Stimulated activated CD8-positive, alpha-beta memory T cell treated with anti-CD3 and anti-CD28 coated beads, Interleukin-15, amount 100 ng/mL, for 1 hour (primary cell): Measurements from ENCODE around the gene NEURL4.
"Not testable (repeated sequence)": the region's sequence is repeated elsewhere in the genome, so short reads cannot be mapped to it uniquely, and the experiment has no call there.

Experiments
- DNase-seq: peaks from one replicate; pipeline ENCODE4 v3.0.0-alpha.2; 2020; ENCODE audit warnings: low read depth

NEURL4 gene

GRCh38 chr17:7347630-7348477 lies 18.7 kb upstream of the NEURL4 start:
- no peak for DNase-seq

- DNase-seq, result no peak
These were observed 17.9 kb upstream of the NEURL4 start for GRCh38 chr17:7346761-7347614.

GRCh38 chr17:7343250-7343649 lies 14.1 kb upstream of the NEURL4 start:
- DNase-seq, result no peak

DNA sequence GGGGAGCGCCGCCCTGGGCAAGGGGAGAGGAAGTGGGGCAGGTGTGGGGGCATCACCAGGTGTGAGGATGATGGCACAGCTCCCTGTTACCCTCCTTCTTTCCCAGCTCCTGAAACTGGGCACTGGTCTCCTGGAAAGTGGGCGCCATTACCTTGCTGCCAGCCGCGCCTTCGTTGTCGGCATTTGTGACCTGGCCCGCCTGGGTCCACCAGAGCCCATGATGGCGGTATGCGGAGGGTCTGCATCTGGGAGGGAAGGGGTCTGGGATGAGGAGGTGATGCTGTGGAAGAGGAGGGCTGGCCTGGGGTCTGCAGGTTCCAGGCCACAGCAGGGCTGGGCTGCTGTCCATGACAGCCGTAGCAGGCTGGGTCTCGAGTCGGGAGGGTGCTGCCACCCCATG lies 12.7 kb upstream of the NEURL4 start:
- DNase-seq, result no peak

DNA sequence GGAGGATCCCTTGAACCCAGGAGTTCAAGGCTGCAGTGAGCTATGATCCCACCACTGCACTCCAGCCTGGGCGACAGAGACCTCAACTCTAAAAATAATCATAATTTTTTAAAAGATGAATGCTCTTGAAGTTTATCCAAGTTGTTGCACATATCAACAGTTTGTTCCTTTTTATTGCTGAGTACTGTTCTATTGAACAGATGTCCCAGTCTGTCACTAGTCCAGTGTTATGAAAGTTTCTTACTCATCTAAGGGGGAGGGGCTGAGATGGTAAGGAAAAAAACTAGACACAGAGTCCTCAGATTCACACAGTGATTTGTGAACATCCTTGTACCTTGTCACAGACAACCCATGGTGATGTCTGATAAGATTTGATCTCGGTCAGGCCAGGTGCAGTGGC lies 11.0 kb upstream of the NEURL4 start:
- no peak for DNase-seq

- DNase-seq, result not testable (repeated sequence)
These were observed 8.5 kb upstream of the NEURL4 start for GRCh38 chr17:7337600-7337999.

GRCh38 chr17:7336240-7337175 lies 7.4 kb upstream of the NEURL4 start, which contains the start of gene ACAP1:
Gene ACAP1 (plus strand): TSS chr17:7336529. CDS start chr17:7336735, 206 bp downstream.
- peak; percentile 77 for DNase-seq

DNA sequence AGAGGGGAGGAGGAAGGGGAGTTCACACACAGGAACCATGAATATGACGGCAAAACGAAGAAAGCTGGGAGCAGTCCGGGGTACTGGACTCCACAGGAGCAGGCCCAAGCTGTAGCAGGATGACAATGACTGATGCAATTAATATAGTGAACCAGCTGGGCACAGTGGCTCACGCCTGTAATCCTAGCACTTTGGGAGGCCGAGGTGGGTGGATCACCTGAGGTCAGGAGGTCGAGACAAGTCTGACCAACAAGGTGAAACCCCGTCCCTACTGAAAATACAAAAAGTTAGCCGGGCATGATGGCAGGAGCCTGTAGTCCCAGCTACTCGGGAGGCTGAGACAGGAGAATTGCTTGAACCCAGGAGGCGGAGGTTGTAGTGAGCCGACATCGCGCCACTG lies 6.6 kb upstream of the NEURL4 start:
- DNase-seq, result not testable (repeated sequence)

GRCh38 chr17:7334938-7335538 lies 5.9 kb upstream of the NEURL4 start:
- DNase-seq, result no peak

DNA sequence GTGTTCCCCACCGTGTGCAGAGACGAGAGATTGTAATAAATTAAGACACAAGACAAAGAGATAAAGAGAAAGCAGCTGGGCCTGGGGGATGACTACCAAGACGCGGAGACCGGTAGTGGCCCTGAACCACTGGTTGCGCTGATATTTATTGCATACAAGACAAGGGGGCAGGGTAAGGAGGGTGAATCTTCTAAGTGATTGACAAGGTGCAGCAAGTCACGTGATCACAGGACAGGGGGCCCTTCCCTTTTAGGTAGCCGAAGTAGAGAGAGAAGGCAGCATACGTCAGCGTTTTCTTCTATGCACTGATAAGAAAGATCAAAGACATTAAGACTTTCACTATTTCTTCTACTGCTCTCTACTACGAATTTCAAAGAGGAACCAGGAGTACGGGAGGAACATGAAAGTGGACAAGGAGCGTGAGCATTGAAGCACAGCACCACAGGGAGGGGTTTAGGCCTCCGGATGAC lies 3.5 kb upstream of the NEURL4 start:
- DNase-seq, result not testable (repeated sequence)

DNA sequence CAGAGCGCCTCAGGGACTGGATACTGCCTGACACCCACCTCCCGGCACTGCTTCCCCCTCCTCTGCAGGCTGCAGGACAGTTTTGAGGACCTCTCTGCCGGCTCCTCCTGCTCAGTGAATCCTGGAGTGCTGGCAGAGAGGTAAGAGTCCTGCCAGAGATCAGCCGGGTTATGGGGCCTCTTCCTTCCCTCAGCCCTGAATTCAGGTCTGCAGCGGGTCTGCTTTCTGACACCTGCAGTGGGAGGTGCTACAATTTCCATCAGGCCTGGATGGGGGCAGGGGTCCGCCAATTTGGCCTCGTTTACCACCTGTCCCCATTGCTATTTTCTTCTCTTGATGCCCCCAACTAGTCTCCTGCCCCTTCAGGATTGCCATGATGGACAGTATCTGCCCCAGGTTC lies 3.0 kb upstream of the NEURL4 start:
- DNase-seq, result no peak

GRCh38 chr17:7330638-7331015 lies 1.5 kb upstream of the NEURL4 start:
- DNase-seq, result no peak

GRCh38 chr17:7329997-7330637 lies 982 bp upstream of the NEURL4 start:
- DNase-seq, result peak; percentile 49

GRCh38 chr17:7329374-7329996 lies 350 bp upstream of the NEURL4 start:
- DNase-seq, result peak; percentile 92

DNA sequence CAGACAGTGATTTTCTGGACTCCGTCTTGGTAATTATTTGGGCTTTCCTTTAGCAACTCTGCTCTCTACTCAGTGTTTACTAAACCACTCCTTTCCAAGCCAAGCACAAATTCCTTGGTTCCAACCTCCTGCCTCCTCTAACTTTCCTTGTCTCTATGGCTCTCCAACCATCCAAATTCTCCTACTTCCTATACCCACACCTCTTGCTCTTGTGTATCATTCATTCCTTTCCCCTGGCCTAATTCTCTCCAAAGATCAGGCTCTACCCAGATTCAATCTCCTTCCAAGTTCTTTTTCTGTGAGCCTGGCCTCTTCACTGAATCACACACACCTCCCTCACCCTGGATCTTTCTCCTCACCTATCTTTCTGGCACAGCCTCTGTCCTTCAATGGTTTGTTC lies 1.1 kb downstream of the NEURL4 start:
- no peak for DNase-seq

GRCh38 chr17:7327501-7327900 lies 1.6 kb downstream of the NEURL4 start:
- DNase-seq, result no peak

DNA sequence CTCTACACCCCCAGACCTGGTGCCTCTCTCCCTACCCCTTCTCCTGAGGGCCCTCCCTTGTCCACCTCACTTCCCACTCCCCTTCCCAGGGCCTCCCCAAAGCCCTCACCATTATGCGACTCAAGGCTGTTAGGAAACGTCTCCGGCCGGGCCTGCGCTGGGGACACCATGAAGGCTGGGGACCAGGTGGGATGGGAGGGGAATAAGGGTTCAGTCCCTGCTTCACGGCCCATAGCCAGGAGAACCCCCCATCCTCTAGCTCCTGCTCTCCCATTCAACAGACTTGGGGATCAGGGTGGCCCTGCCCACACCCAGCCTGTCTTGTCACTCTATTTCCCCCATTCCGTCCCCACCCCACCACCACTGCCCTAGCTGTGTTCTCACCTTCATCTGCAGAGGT lies 2.1 kb downstream of the NEURL4 start:
- DNase-seq, result no peak

DNA sequence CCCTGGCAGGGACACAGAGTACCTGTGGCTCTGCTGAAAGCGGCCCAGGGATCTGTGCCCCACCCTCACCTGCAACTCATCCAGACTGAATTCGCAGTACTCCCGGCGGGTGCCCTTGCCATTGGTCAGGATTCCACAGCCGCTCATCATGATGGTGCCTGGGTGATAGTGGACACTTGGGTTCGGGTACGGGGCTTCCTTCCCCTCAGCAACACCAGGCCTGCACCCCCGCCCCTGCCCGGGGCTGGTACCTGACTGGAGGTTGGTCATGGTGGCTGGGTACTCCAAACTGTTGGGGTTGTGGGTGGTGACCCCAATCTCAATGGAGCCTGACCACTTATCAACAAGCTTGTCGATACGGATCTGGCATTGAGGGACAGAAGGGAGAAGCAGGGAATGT lies 2.9 kb downstream of the NEURL4 start:
- DNase-seq, result no peak

GRCh38 chr17:7325031-7325528 lies 4.1 kb downstream of the NEURL4 start:
- DNase-seq, result no peak

DNA sequence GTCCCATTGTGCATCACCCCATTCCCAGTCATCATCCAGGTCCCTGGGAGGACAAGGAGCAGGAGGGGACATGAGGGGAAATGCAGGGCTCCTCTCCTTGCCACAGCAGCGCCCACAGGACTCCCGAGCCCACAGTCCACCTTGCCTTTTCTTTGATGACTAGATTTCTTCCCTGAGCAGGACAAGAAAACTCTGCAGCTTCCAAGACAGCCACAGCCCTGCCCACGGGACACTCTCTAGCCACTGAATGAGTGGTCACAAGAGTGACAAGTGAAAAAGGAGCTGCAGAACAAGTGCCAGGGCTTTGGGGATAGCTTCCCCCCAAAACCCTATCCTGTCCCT lies 4.7 kb downstream of the NEURL4 start:
- DNase-seq, result no peak
